Measurements from ENCODE around the gene HASPIN.

The HASPIN gene

GRCh38 chr17:3690094-3690715, 33.5 kb upstream of the HASPIN start:
- no peak for TF ChIP-seq CTCF (IDR thresholded peaks at IDR 0.05; ENCODE audit: extremely low read depth, missing control alignments)
- DNase-seq (ENCODE audit: low spot score), result no peak

GRCh38 chr17:3691617-3692067, 32.1 kb upstream of the HASPIN start:
- no peak for DNase-seq (ENCODE audit: low spot score)
- no peak for TF ChIP-seq CTCF (IDR thresholded peaks at IDR 0.05; ENCODE audit: extremely low read depth, missing control alignments)

- TF ChIP-seq CTCF (IDR thresholded peaks at IDR 0.05; ENCODE audit: extremely low read depth, missing control alignments), result peak; percentile 20
Observed at GRCh38 chr17:3692346-3692745, 31.4 kb upstream of the HASPIN start.

GRCh38 chr17:3693141-3693540, 30.6 kb upstream of the HASPIN start:
- no peak for DNase-seq (ENCODE audit: low spot score)
- no peak for TF ChIP-seq CTCF (IDR thresholded peaks at IDR 0.05; ENCODE audit: extremely low read depth, missing control alignments)

More at GRCh38 chr17:3692346-3692745, 31.4 kb upstream of the HASPIN start:
- DNase-seq (ENCODE audit: low spot score), result no peak

- TF ChIP-seq CTCF (IDR thresholded peaks at IDR 0.05; ENCODE audit: extremely low read depth, missing control alignments), result no peak
- DNase-seq (ENCODE audit: low spot score), result peak; percentile 48
Observed at GRCh38 chr17:3693829-3694231, 29.9 kb upstream of the HASPIN start.

GRCh38 chr17:3695129-3695722, 28.5 kb upstream of the HASPIN start:
- DNase-seq (ENCODE audit: low spot score), result peak; percentile 55
- no peak for TF ChIP-seq CTCF (IDR thresholded peaks at IDR 0.05; ENCODE audit: extremely low read depth, missing control alignments)

GRCh38 chr17:3695723-3696411, 27.8 kb upstream of the HASPIN start, which contains the start of gene P2RX5:
P2RX5 (minus strand) TSS chr17:3696155; CDS start chr17:3696005, 150 bp downstream.
- peak; percentile 68 for DNase-seq (ENCODE audit: low spot score)

More at GRCh38 chr17:3695723-3696411, 27.8 kb upstream of the HASPIN start, which contains the start of gene P2RX5:
- TF ChIP-seq CTCF (IDR thresholded peaks at IDR 0.05; ENCODE audit: extremely low read depth, missing control alignments), result no peak

All from GM20000 (cell line).